HG02885 (cell line): ENCODE data around the gene PLEKHG4B.

Experiments used
- ATAC-seq: cut with Tn5 transposase; IDR thresholded peaks from one replicate; pipeline ENCODE4 v1.9.1; 2021; ENCODE audit warnings: mild to moderate bottlenecking; ENCODE audit not compliant: unreplicated experiment, poor library complexity

PLEKHG4B gene

DNA sequence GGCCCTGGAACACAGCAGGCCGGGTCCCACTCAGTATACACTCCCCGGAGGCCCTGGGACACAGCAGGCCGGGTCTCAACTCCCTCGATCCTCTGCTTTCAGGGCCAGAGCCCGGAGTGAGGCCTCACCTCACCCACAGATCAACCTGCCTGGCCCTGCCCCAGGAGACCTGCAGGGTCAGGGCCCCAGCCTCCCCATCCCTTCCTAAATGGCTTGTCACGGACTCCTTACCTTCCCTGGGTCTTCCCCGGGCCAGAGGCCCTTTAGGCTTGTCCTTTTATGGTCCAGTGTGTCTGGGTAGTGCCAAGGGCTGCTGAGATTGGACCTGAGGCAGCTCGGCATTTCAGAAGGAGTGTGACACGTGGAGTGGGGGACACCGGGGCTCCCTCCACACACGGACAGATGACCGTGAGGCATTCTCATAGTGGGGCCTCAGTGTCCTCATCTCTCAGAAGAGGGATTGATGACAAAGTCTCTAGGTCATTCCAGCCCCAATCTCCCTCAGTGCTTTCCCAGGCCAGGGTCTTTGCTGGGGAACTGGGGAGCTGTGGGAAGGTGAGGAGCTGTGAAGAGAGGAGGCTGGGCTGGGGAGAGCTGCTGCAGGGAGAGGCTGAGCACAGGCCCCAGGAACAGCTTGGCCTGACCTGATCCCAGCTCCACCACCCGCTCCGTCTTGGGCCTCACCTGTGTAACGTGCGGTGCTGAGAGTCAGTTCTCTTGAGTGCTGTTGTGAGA is 18.0 kb upstream of the PLEKHG4B start:
- ATAC-seq = no peak

DNA sequence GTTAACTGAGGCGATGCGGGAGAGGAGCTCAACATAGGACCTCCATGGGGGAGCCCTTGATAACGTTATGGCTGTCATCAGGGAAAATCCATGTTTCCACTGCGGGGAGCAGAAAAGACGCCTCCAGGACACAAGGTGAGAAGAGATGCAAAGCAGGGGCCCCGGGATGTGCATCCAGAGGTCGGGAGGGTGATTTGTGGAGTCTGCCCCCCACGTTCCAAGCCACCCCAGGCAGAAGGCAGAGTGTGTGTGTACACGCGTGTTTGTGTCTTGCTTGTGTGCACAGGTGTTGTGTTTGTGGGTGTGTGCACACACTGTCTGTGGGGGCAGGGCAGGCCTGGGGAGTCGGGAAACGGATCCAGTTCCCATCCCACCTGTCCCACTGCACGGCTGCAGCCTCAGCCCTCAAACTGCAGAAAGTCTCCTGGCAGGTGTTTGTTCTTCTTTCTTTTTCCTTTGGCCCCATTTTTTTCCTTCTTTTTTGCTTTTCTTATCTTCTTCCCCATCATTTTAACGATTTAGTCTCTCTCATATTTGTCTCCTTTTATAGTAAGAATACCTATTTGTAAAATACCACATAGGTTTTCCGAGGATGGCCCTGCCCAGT is 17.4 kb upstream of the PLEKHG4B start:
- no peak for ATAC-seq

DNA sequence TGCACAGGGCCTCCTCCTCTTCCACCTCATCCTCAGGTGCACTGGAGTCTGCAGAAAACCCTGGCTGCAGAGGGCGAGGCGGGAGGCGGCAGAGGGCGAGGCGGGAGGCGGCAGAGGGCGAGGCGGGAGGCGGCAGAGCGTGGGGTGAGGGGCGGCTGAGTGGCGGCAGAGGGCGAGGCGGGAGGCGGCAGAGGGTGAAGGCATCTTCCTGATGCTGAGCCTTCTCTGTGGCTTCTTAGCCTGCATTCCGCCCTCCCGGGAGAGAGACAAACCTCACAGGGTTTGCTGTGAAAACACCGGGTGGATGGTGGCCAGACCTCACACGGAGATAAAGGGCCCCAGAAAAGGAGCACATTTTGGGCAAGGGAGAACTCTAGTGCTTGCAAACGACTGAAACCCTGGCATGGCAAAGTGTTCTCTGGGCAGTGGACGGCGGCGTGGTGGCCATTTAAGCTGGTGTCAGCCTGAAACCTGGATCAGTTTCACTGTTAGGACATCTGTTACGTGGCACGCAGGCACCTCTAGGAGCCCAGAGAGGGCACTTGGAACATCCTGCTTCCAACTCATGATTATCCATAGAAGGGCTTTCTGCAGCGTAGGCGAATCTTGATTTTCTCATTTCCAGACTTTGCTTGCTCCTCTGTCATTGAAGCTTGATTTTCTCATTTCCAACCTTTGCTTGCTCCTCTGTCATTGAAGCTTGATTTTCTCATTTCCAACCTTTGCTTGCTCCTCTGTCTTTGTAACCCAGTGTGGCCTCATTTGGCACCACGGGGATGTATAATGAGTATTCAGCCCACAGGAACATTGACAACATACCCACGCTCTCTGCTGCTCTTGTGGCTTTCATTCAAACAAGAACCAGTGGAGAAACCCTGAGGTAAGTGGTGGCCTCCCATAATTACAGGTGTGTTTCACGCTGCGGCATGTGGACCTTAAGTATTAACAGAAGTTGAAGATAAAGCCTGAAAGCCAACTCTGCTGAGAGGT is 16.3 kb upstream of the PLEKHG4B start:
- ATAC-seq = no peak

DNA sequence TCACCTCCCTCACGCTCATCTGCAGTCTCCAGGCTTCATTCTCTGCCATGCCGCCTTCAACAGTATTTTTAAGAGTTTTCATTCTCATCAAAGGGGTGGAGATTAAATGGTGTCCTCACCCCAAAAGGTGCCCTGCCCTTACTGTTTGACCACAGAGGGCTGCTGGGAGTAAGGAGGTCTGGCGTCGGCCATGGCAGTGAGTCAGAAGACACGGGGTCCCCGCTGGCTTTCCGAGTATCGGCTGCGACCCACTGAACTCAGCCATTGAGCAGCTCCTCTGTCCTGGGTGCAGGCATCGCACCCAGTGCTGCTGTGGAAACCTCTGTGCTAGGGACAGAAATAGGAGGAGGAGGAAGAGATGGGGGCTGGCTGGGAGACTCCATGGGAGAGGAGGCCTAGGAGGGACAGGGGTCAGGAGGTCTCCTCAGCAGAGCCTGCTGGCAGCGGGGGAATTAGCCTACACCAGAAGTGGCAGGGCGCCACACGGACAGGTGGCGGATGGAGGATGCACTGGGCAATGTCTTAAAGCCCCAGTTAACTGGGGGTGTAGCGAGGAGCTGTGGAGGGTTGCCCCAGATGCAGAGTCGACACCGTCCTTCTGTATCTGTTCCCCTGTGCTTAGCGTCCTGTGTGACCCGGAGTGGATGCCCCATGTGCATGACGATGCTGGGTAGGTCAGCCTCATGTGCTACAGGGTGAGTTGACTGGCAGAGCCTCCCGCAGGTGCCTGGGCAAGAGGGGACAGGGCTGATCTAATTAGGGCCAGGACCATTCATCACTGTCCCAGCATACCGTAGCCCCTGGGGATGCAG is 15.4 kb upstream of the PLEKHG4B start:
- no peak for ATAC-seq

DNA sequence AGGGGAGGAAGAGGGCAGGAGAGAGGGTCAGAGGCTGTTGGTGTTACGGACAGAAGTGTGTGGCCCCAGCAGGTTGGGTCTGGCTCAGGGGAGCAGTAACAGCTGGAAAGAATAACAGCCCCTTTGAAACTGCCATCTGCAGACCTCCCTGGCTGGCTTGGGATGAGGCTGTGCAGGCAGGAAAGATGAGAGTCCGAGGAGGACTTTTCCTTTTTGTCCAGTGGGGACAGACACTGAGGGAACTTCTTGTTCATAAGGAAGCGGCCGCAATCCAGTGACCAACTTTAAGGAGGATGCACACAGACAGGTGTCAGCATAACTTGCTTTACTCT is 14.8 kb upstream of the PLEKHG4B start:
- ATAC-seq = no peak

DNA sequence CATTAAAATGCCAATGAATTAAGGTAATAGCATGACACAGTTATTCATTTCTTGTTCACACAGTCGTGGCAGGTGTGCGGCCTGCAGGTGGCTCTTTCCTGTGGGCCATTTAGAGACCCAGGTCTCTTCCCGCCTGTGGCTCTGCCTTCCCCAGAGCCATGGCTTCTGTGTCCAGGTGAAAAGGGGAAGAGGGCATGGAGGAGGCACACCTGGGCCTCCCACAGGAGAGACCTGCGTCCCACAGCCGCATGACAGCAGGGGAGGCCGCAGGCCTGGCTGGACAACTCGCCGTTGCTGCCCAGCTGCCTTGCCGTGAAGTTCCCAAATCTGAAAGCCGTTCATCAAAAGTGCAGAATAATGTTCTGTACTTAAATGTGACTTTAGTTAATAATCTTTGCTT is 14.4 kb upstream of the PLEKHG4B start:
- no peak for ATAC-seq

DNA sequence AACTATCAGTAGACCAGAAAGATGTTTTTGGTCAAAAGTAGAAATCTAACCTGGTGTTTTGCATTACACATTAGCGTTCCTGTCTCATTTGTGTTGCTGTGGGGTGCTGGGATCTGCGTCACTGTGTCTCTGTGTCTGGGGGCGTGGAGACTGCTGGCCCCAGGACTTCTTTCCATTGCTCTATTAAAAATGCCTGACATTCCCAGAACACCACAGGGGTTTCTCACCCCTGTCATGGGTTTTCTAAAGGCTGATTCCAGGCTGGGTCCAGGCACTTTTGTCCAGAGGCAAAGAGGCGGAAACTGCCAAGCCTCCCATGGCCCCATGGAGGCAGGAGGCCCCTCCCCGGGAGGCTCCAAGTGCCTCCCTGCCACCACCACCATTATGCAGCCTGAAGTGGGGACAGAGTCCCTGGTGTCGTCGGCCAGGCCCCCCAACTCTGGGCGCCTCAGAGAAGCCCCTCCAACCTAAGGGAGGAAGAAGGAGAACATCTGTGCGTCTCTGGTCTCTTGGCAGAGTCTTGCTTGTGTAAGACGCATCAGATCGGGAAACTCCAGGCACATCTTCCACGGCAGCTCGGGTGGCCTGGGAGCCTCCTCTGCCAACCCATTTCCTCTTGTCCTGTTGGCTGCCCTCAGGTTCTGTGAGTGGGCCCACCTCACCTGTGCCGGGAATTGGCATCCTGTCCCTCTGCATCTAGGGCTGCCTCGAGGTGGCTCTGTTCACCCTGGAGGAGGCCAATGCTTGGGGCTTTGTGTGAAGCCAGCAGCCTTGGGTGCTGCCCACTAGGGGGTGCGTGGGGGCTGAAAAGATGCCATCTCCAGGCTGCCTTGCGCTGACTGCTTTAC is 13.8 kb upstream of the PLEKHG4B start:
- ATAC-seq = no peak

DNA sequence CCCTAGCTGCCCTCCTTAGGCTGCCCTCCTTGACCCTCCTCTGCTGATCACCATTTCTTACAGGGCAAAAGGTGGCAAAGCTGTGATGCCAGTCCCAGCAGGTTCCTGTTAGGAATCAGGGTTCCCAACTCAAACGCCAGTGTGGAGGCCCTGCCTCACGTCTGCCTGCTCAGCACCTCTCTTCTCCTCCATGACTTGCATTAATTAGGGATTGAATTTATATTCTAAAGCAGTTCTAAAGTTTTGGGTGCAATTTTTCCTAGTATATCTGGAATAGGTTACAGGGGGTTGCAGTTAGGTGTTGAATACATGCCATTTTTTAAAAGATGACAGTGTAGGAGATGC is 13.2 kb upstream of the PLEKHG4B start:
- no peak for ATAC-seq

DNA sequence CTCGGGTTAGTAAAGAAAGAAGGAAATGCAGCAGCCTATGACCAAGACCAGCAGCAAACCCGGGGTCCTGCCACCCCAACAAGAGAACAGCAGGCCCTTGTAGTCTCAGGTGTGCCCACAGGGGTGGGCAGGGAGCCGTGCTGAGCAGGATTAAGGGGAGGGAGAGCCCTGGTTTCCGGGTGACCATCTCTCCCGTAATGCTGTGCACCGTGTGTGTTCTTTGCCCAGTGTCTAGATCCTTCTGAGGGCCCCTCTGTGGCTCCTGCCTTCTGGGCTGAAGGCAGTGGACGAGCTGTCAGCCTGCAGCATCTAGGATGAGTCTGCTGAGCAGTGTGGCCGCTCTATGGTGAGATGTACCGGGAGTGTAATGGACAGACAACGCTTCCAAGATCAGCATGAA is 12.7 kb upstream of the PLEKHG4B start:
- ATAC-seq = no peak

DNA sequence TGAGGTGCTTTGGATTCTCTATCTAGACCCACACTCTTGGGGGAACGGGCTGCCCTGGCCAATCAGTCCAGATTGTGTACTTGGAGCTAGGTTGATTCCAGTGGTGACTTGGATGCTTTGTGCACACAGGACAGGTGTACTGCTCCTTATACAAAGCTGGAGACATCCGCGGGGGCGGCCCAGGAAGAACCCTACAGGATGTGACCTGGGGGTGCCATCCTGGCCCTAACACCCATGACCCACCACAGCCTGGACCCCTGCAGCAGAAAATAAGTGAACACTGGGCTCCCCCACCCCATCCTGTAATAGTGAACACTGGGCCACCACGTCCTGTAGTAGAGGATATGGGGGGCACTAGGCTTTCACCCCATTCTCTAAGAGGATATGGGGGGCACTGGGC is 12.1 kb upstream of the PLEKHG4B start:
- no peak for ATAC-seq

DNA sequence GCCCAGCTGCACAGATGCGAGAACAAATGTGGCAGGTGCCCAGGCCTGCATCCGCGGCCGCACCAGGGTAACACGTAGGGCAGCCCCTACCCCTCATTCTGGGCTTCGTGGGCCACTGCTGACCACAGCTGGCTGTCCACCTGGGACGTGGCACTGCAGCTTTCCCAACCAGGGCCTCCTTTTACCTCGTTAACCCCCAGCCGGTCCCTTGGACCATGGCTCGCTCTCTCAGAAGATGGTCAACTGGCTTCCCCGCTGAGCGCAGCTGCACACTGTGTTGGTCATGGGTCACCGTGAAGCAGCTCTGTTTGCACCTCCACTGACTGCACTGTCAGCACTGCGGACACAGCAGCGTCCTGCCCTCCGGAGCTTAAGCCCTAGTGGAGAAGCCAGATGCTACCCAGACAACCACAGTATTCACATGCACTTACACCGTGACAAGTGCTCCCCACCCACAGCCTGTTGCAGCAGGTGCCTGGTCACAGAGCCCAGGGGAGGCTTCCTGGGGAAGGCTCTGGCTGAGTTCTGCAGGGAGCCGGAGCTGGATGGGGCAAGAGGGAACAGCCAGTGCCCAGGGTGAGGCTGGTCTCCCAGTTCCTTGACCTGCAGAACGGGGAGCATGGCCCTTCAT is 10.5 kb upstream of the PLEKHG4B start:
- no peak for ATAC-seq

DNA sequence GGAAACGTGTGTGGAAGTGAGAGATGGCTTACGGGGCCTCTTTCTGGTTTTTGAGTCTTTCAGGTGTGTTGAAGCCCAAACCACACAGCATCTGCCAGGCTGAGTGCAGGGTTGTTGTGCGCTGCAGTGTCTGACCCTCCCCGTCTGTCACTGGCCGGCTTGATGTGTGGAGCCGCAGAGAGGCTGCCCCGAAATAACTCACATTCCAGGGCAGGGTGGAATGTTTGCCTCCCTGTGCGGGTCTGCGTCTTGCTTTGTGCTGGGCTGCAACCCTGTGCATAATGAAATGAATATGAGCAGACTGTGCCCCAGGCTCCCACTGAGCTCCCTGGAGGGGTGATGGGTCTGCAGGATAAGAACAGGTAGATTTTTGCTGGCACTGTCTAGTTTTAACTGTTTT is 9.9 kb upstream of the PLEKHG4B start:
- ATAC-seq = no peak

DNA sequence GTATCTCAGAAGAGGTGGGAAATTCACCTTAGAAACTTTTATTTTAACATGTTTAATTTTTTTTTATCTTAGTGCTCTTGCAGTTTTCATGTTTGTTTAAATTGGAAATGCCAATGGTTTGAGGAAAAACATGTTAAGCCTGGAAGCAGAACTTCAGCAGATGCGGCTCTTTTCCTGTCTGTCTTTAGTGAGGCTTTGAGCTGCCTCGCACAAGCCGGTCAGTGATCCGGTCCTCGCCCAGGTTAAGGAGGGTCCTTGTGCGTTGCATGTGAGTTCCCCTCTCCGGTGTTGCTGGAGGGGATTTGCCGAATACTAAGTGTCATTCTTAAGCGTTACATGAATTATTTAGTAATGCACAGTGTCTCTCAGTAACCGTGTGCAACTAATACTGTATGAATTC is 9.4 kb upstream of the PLEKHG4B start:
- no peak for ATAC-seq

DNA sequence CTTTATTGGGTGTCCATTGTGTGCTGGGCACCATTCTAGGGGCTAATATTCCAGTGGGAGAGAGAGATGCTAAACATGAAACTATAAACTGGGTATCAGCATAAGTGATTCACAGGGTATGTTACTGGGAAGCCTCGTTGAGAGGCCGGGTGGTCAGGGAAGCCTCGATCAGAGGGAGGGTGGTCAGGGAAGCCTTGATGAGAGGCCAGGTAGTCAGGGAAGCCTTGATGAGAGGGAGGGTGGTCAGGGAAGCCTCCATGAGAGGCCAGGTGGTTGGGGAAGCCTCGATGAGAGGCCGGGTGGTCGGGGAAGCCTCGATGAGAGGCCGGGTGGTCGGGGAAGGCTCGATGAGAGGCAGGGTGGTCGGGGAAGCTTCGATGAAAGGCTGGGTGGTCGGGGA is 8.9 kb upstream of the PLEKHG4B start:
- ATAC-seq = no peak

DNA sequence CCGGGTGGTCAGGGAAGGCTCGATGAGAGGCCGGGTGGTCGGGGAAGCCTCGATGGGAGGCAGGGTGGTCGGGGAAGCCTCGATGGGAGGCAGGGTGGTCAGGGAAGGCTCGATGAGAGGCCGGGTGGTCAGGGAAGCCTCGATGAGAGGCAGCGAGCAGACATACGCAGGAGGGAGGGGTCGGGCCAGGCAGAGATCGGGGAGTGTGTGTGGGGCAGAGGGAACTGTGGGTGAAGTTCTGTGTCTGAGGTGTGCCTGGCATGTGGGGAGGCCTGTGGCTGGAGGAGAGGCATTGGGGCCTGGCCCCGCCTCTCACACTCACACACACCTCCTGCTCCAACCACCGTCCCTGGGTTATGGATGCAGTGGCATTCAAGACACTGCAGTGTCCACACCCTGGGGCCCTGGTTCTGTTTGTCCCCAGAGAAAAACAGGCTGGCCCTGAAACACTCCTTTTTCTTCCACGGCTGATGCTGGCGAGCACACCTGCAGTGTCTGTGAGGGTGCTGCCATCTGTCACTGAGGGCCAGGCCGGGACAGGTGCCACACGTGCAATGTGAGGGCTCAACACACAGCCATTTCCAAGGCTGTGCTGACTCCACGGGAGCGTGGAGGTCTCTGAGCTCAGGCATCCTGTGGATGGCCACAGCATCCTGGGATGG is 6.5 kb upstream of the PLEKHG4B start:
- no peak for ATAC-seq

DNA sequence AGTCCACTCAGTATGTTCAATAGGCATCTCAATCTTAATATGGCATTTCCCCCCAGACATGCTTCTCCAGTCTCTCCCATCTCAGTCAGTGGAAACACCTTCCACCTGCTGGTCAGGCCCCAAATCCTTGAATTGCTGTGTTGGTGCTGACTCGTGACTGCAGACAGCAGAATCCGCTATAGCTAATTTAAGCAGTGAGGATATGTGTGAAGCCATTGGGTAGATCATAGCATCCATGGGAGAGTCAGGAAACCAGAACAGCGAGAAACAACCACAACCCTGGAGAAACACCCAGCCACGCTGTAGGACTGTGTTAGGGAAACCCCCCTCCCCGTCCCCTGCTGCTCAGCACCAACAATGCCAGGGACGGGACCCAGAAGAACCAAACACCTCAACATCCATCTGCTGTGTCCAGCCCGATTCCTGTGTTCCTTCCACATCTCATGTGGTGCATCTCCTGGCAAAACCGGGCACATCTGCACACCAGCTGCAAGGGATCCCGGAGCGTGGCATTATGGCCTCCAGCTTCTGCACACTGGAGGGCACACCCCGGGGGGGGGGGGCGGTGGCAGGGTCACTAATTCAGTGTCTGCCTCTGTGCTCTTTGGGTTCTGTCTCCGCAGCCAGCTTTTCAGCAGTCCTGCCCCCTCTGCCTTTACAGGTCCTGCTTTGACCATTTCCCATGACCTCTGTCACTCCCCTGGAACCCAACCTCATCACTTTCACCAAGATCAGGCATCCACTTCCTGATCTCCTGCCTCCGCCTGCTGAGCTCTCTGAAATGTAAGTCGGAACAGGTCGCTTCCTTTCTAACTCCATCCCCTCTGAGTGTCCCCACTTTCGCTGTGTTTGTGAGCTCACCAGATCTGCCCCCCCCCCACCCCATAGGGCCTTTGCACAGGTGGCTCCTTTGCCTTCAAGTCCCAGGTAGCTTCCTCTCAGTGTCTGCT is 2.4 kb upstream of the PLEKHG4B start:
- ATAC-seq = no peak
